GM12875 (cell line): Measurements from ENCODE around the gene TDRD10.

Experiments
- H3K4me3 ChIP-seq: one replicate; pipeline ENCODE4 v1.5.1; 2011; ENCODE audit warnings: low read depth, low read length, control low read depth
- TF ChIP-seq, protein P1 (sequence below): IDR thresholded peaks from 2 replicates; pipeline ENCODE4 v1.5.1; 2011; ENCODE audit warnings: low read depth, mild to moderate bottlenecking, control low read depth, inconsistent platforms, low read length, moderate library complexity, borderline replicate concordance; ENCODE audit not compliant: insufficient read depth

TDRD10 gene

DNA sequence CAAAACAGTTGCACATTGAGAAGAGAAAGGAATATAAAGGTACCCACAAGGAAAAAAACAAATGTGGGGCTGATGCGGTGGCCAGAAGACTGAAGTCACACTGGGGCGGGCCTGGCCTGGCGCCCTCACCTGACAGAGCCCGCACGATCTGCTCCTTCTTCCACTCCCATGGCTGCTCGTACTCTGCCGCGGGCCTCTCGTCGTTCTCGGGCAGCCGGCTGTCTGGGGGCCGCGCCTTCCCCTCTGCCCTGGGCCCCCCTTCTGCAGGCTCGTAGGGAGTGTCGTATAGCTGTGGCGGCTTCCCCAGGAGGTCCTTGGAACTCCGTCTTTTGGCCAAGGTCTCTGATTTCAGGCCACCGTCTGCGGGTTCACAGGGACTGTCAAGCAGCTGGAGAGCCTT is 13.1 kb upstream of the TDRD10 start:
- TF ChIP-seq, protein P1, sequence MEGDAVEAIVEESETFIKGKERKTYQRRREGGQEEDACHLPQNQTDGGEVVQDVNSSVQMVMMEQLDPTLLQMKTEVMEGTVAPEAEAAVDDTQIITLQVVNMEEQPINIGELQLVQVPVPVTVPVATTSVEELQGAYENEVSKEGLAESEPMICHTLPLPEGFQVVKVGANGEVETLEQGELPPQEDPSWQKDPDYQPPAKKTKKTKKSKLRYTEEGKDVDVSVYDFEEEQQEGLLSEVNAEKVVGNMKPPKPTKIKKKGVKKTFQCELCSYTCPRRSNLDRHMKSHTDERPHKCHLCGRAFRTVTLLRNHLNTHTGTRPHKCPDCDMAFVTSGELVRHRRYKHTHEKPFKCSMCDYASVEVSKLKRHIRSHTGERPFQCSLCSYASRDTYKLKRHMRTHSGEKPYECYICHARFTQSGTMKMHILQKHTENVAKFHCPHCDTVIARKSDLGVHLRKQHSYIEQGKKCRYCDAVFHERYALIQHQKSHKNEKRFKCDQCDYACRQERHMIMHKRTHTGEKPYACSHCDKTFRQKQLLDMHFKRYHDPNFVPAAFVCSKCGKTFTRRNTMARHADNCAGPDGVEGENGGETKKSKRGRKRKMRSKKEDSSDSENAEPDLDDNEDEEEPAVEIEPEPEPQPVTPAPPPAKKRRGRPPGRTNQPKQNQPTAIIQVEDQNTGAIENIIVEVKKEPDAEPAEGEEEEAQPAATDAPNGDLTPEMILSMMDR, result no peak
- H3K4me3 ChIP-seq, result no peak overlapping the region

DNA sequence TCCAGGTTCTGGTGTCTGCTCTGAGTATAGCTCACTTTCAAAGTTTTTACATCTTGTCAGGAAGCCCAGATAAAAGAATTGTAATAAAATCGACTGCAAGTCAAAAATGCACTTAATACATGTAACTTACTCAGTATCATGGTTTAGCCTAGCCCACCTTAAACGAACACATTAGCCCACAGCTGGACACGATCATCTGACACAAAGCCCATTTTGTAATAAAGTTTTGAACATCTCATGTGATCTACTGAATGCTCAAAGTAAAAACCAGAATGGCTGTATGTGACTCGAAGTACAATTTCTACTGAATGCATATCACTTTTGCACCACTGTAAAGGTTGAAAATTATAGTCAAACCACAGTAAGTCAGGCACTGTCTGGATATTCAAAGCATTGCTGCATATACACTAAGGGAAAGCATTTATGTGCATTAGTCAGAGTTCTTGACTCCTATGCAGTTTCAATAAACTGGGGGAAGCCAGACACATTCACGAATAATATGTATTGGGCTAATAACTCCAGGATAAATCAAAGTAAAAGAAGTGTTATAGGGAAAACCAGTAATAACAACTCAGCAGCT is 12.2 kb upstream of the TDRD10 start:
- H3K4me3 ChIP-seq, result no peak overlapping the region
- TF ChIP-seq, protein P1, result no peak

DNA sequence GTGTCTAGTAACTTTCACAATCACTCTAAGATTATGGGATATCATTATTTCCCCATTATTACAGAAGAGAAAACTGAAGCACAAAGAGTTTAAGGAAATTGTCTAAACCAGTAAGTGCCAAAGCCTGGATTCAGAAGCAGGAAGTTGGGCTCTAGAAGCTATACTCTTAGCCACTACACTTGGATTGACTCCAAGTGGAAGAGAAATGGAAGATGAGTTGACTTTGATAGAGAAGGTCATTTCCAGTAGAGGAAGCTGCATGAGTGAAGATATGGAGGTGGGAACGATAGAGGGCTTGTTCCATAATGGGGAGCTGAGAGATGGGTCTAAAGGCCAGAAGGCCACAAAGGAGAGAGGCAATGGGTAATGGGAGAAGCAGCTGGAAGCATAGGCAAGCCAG is 11.7 kb upstream of the TDRD10 start:
- no peak overlapping the region for H3K4me3 ChIP-seq
- TF ChIP-seq, protein P1, result no peak

DNA sequence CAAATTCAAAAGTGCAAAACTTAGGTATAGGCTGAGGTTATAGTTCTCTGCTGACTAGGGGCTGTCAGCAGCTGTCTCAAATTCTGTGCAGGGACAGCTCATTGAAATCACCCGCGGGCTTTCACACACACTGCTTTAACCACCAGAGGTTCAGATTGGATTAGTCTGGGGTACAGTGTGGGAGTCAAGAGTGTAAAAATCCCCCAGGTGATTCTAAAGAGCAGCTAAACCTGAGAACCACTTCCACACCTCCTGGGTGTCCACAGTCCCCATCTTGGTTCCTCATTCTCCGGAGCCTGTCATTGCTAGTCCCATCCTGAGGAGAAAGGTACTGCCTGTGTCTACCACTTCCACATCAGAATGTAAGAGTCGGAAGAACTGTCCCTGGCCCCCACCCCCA is 9.9 kb upstream of the TDRD10 start:
- H3K4me3 ChIP-seq, result no peak overlapping the region
- TF ChIP-seq, protein P1, result no peak

DNA sequence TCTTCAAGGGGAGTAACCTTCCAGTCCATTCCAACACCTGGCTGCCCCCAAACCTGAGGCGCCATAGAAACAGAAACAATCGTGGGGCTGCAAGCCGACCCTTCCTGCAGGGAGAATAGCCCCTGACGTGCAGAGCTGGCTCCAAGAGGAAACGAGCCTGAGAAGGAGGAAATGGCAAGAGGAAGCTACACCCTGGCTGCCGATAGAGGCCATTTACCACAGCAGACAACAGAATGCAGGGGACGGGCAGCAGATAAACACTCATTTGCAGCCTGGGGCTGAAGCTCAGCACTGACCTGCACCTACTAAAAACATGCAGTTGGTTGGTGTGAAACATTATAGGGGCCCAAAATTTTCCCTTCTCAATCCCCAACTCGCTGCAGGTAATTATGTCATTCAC is 8.7 kb upstream of the TDRD10 start:
- TF ChIP-seq, protein P1, result 0 out of 2 replicates have a peak, but pooled peaks have one; percentile 2
- no peak overlapping the region for H3K4me3 ChIP-seq

DNA sequence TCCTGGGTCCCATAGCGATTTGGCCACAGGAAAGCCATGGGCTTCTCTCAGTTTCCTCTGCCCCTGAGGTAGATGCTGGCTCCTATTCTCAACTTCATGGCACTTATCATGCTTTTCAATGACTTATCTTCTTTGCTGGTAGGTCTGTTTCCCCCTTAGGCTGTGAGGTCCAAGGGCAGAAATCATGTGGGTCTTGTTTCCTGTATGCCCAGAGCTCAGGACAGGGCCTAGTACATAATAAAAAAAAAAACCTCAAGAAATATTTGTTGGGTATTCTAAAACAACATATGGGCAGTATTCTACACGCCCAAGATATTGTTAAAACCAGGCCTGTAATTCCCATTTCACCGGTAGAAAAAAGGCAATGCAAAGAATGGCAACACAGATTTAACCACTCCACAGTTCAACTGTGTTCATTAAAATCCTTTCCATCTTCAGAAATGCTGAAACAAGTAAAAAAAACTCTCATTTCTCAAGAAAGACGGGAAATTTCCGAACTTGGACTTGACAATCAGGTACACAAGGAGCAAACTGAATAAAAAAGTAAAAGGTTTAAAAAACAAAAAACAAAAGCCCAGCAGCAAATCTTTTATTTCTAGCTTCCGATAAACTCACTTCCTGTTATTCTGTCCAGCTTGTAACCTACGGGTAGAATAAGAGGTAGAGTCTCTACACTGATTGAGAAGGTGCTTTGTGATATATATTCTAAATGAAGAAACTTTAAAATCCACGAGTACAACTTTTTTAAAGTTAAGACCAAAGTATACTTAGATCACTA is 6.3 kb upstream of the TDRD10 start:
- no peak overlapping the region for H3K4me3 ChIP-seq
- TF ChIP-seq, protein P1, result no peak

DNA sequence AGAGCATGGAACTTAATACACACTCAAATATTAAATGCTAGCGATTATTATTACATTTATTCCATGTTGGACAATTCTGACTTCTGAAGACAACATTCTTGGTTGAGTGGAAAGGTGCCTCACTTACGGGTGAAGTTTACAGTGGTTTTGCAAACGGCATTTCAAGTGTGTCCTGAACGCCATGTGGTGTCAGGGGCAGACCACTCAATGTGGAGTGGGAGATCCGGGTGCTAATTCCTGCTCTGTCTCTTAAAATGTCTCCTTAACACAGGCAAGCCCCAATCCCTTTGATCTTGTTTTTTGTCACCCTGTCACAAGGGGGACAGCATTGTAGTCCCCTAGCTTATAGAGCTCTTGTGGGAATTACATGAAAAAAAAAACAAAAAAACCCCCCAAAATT is 5.6 kb upstream of the TDRD10 start:
- TF ChIP-seq, protein P1, result no peak

More for the DNA sequence above, 5.6 kb upstream of the TDRD10 start:
- H3K4me3 ChIP-seq, result no peak overlapping the region
